H1 (cell line): ENCODE measurements around the gene PRR3. TPM values are rescaled to one million over a fixed set of nuclear protein-coding genes. Genes with fewer than 3 reads are reported as not detected.

Experiments
- ASH2L ChIP-seq: fragments of 200-600, 300-600 bp; sonication (generic); IDR thresholded peaks from one replicate; pipeline ENCODE4 v1.7.1; 2017; ENCODE audit warnings: low read length
- CEBPB ChIP-seq: IDR thresholded peaks from 2 replicates; pipeline ENCODE4 v1.6.1; 2012; ENCODE audit warnings: low read depth, low read length
- CHD1 ChIP-seq: IDR thresholded peaks from 2 replicates; pipeline ENCODE4 v1.6.1; 2012; ENCODE audit warnings: low read depth, low read length, improper control_type of control experiment
- CHD2 ChIP-seq: IDR thresholded peaks from 2 replicates; pipeline ENCODE4 v1.6.1; 2012; ENCODE audit warnings: low read length, improper control_type of control experiment
- CREB1 ChIP-seq: IDR thresholded peaks from 2 replicates; pipeline ENCODE4 v1.6.1; 2012; ENCODE audit warnings: inconsistent platforms
- EGR1 ChIP-seq: IDR thresholded peaks from 2 replicates; pipeline ENCODE4 v1.6.1; 2011; ENCODE audit warnings: low read depth, low read length, borderline replicate concordance
- KDM5A ChIP-seq: fragments of 200-600 bp; IDR thresholded peaks from 2 replicates; pipeline ENCODE4 v1.7.1; 2012; ENCODE audit warnings: mild to moderate bottlenecking, low read length, inconsistent platforms, mixed read lengths
- NRF1 ChIP-seq: IDR thresholded peaks from 2 replicates; pipeline ENCODE4 v1.6.1; 2011; ENCODE audit warnings: mild to moderate bottlenecking, low read depth, low read length, improper control_type of control experiment
- POLR2A ChIP-seq, 2 experiments: IDR thresholded peaks; 1 replicate in 1 of 2; 2 replicates in 1 of 2; pipeline ENCODE4 v1.6.1; 2011; ENCODE audit warnings: low read depth in 2 of 2, low read length in 2 of 2, mild to moderate bottlenecking in 2 of 2; ENCODE audit errors: control extremely low read depth in 1 of 2
- RNF2 ChIP-seq: fragments of 200-900, 300-1000 bp; sonication (generic); IDR thresholded peaks from 2 replicates; pipeline ENCODE4 v1.7.1; 2016; ENCODE audit warnings: borderline replicate concordance, low read depth, mild to moderate bottlenecking, antibody characterized with exemption, low read length; ENCODE audit not compliant: poor library complexity, severe bottlenecking; ENCODE audit errors: missing control alignments
- SP1 ChIP-seq: IDR thresholded peaks from 2 replicates; pipeline ENCODE4 v1.6.1; 2011; ENCODE audit warnings: low read depth, low read length
- SP4 ChIP-seq: IDR thresholded peaks from 2 replicates; pipeline ENCODE4 v1.6.1; 2012; ENCODE audit warnings: low read length, inconsistent platforms
- TAF1 ChIP-seq: IDR thresholded peaks from 2 replicates; pipeline ENCODE4 v1.6.1; 2011; ENCODE audit warnings: mild to moderate bottlenecking, low read depth, low read length
- TAF7 ChIP-seq: optimal IDR thresholded peaks from 2 replicates; pipeline ENCODE3; 2011; ENCODE audit warnings: low read depth, mild to moderate bottlenecking, inconsistent platforms, low read length, moderate library complexity, borderline replicate concordance
- TBP ChIP-seq: IDR thresholded peaks from 2 replicates; pipeline ENCODE4 v1.6.1; 2011; ENCODE audit warnings: low read depth, low read length, improper control_type of control experiment
- TCF12 ChIP-seq: IDR thresholded peaks from 2 replicates; pipeline ENCODE4 v1.6.1; 2011; ENCODE audit warnings: low read depth, mild to moderate bottlenecking, low read length
- polyA plus RNA-seq, 7 experiments: library from polyadenylated mRNA; depleted of rRNA in 3 of 7; stranded (reverse) in 5 of 7; unstranded in 2 of 7; fragments of >200 nt in 5 of 7; fragments of 200-250 nt in 2 of 7; gene quantifications; 1 replicate in 5 of 7; 2 replicates in 1 of 7; 4 replicates in 1 of 7; pipeline versions ENCODE4 v1.2.1 to v1.2.3, GENCODE V29; 2011 to 2013; ENCODE audit warnings: missing spikeins in 2 of 7, mixed read lengths in 2 of 7
- total RNA-seq: library from RNA; stranded (reverse); fragmentation: NEBNext Ultra II Directional; extraction: Animal tissue kit (Norgen Biotek cat#: 25700); gene quantifications from 2 replicates; pipeline ENCODE4 v1.2.1, GENCODE V29; 2021
- TF ChIP-seq, protein P1 (sequence below): IDR thresholded peaks from 2 replicates; pipeline ENCODE4 v1.6.1; 2011; ENCODE audit warnings: low read length, improper control_type of control experiment
- TF ChIP-seq, protein P2 (sequence below): IDR thresholded peaks from 2 replicates; pipeline ENCODE4 v1.6.1; 2012; ENCODE audit warnings: inconsistent platforms
- TF ChIP-seq, protein P3 (sequence below): IDR thresholded peaks from 2 replicates; pipeline ENCODE4 v1.6.1; 2011; ENCODE audit warnings: low read depth, mild to moderate bottlenecking, low read length; ENCODE audit not compliant: insufficient read depth
- TF ChIP-seq, protein P4 (sequence below): IDR thresholded peaks from 2 replicates; pipeline ENCODE4 v1.6.1; 2012; ENCODE audit warnings: inconsistent platforms

Gene PRR3
- total and polyA plus RNA-seq, 2 of the 8 experiments (the other 6 are each of a cell fraction or from before 2014, with no cell fraction given): 10.5 to 24.2 TPM

DNA sequence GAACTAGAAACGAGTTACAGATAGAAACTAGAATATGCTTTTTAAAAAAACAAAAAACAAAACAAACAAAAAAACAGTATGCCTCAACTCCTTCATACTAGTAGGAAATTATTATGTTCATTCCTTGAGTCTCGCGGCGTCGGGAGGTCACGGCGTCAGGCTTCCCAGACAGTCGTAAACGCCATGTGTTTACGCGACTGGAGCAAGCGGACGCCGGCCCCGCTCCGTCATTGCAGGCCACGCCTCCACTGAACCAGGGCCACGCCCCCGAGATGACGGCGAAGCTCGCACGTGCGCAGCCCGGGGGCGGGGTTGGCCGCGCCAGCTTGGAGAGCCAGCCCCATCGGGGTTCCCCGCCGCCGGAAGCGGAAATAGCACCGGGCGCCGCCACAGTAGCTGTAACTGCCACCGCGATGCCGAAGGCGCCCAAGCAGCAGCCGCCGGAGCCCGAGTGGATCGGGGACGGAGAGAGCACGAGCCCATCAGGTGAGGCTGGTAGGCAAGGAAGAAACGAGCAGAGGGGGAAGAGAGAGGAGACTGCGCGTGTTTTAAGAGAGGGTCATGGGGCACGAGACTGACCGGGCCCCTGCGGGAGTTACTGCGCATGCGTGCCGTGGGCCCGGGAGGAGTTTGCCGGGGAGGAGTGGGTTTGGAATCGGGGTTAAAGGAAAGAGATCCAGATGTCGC, 14.1 kb downstream of the PRR3 start, which contains the start of gene ABCF1 (continued):
- TF ChIP-seq KDM5A (0 out of 2 replicates have a peak, but pooled peaks have one; percentile 19), CEBPB (no peak), CHD1 (no peak), NRF1 (peak; percentile 61), TBP (peak; percentile 80), ASH2L (peak; percentile 90), RNF2 (no peak), CHD2 (peak; percentile 56), EGR1 (peak; percentile 60; the same call in 1 of the 2 replicates), TAF1 (peak; percentile 84), CREB1 (peak; percentile 96), TCF12 (no peak), SP4 (0 out of 2 replicates have a peak, but pooled peaks have one; percentile 85), TAF7 (peak; percentile 68), SP1 (peak; percentile 65; the same call in 1 of the 2 replicates), POLR2A (IDR thresholded peaks at IDR 0.05; ENCODE audit: control extremely low read depth in 1 of 2, low read depth in 2 of 2, low read length in 2 of 2) (peak in 1 of 2 experiments; percentile 94; a peak in 2 of 3 replicates)
- TF ChIP-seq, protein P1, sequence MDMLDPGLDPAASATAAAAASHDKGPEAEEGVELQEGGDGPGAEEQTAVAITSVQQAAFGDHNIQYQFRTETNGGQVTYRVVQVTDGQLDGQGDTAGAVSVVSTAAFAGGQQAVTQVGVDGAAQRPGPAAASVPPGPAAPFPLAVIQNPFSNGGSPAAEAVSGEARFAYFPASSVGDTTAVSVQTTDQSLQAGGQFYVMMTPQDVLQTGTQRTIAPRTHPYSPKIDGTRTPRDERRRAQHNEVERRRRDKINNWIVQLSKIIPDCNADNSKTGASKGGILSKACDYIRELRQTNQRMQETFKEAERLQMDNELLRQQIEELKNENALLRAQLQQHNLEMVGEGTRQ: peak; percentile 54
- TF ChIP-seq, protein P2, sequence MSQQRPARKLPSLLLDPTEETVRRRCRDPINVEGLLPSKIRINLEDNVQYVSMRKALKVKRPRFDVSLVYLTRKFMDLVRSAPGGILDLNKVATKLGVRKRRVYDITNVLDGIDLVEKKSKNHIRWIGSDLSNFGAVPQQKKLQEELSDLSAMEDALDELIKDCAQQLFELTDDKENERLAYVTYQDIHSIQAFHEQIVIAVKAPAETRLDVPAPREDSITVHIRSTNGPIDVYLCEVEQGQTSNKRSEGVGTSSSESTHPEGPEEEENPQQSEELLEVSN: peak; percentile 84
- TF ChIP-seq, protein P3, sequence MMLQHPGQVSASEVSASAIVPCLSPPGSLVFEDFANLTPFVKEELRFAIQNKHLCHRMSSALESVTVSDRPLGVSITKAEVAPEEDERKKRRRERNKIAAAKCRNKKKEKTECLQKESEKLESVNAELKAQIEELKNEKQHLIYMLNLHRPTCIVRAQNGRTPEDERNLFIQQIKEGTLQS: 0 out of 2 replicates have a peak, but pooled peaks have one; percentile 4
- TF ChIP-seq, protein P4, sequence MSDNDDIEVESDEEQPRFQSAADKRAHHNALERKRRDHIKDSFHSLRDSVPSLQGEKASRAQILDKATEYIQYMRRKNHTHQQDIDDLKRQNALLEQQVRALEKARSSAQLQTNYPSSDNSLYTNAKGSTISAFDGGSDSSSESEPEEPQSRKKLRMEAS: peak; percentile 95
